ENCODE measurements around the gene PEMT.
A peak's percentile ranks its signal among the peaks of the same experiment; 100 is the strongest.

PEMT gene

DNA sequence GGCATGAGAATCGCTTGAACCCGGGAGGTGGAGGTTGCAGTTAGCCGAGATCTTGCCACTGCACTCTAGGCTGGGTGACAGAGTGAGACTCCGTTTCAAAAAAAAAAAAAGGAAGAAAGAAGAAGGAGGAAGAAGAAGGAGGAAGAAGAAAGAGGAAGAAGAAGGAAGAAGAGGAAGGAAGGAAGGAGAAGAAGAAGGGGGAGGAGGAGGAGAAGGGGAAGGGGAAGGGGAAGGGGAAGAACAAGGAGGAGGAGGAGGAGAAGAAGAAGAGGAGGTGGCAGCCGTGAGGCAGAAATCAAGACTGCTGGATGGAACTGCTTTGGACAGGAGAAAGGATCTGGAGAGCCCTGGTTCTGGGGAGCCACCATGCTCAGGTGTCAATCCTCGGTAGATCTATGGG is 29.7 kb upstream of the PEMT start:
- no peak for DNase-seq (ENCODE audit: low spot score)
- TF ChIP-seq, protein P1, sequence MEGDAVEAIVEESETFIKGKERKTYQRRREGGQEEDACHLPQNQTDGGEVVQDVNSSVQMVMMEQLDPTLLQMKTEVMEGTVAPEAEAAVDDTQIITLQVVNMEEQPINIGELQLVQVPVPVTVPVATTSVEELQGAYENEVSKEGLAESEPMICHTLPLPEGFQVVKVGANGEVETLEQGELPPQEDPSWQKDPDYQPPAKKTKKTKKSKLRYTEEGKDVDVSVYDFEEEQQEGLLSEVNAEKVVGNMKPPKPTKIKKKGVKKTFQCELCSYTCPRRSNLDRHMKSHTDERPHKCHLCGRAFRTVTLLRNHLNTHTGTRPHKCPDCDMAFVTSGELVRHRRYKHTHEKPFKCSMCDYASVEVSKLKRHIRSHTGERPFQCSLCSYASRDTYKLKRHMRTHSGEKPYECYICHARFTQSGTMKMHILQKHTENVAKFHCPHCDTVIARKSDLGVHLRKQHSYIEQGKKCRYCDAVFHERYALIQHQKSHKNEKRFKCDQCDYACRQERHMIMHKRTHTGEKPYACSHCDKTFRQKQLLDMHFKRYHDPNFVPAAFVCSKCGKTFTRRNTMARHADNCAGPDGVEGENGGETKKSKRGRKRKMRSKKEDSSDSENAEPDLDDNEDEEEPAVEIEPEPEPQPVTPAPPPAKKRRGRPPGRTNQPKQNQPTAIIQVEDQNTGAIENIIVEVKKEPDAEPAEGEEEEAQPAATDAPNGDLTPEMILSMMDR (IDR thresholded peaks at IDR 0.05; ENCODE audit: extremely low read depth, insufficient read depth, missing control alignments): no peak

DNA sequence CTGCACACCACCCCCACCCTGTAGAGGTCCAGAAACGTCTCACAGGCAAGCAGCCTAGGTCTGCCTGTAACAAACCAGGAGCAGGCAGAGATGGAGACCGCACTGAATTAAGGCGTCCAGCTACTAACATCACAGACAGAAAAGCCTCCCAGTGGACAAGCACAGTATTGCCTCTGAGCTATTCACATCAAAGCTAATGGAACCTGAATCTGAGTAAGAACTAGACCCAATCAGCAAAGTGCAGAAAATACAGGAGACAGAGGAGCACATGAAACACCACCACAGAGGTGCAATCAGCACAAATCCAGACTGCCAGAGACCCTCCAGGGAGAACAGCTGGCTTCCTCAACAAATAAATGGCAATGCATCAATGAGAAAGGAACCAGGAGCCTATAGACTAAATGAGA is 22.2 kb upstream of the PEMT start:
- TF ChIP-seq, protein P1 (IDR thresholded peaks at IDR 0.05; ENCODE audit: extremely low read depth, insufficient read depth, missing control alignments): peak; percentile 61
- peak; percentile 76 for DNase-seq (ENCODE audit: low spot score)
- in situ Hi-C loops (cut with MboI; ENCODE audit: low pct_unique_long_range_greater_than_20kb, low sequenced_read_pairs, unreplicated experiment): no loop called here

More for the DNA sequence above, 29.7 kb upstream of the PEMT start:
- in situ Hi-C loops (cut with MboI; ENCODE audit: low pct_unique_long_range_greater_than_20kb, low sequenced_read_pairs, unreplicated experiment): no loop called here

DNA sequence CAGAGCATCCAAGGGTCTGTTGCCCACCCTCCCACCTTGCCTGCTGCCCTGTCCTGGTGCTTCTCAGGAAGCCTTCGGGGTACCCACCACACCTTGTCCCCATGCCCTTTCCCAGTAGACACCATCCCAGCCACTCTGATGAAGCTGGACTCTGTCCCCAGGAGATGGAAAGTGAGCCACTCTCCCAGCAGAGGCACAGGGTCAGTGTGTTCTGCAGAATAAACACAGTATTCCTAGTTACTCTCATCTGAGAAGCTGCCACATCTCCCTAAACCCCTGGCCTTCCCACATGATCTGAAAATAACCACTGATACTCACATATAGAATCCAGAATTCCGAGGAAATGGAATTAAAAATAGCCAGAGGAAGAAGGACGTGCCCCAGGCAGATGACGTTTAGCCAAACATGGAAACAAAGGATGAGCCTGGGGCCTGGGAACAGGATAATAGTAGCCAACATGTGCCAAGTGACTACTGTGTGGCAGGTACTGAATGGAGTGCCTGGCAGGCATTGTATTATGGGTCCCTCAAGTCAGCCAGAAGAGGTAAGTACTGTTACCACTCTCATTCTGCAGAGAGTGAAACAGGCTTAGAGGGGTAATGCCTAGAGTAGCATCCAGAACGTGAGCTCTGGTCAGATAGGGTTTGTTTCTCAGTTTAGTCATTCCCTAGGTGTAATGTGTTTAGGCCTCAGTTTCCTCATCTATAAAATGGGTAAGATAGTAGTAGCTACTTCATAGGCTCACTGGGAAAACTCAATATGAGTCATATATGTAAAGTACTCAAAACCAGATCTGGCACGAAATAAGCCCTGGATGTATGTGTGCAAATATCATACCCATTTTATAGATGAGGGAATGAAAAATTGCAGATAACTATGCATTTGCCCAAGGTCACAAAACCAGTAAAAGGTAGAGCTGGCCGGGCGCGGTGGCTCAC is 20.8 kb upstream of the PEMT start:
- in situ Hi-C loops (cut with MboI; ENCODE audit: low pct_unique_long_range_greater_than_20kb, low sequenced_read_pairs, unreplicated experiment): no loop called here
- DNase-seq (ENCODE audit: low spot score): no peak
- TF ChIP-seq, protein P1 (IDR thresholded peaks at IDR 0.05; ENCODE audit: extremely low read depth, insufficient read depth, missing control alignments): no peak

DNA sequence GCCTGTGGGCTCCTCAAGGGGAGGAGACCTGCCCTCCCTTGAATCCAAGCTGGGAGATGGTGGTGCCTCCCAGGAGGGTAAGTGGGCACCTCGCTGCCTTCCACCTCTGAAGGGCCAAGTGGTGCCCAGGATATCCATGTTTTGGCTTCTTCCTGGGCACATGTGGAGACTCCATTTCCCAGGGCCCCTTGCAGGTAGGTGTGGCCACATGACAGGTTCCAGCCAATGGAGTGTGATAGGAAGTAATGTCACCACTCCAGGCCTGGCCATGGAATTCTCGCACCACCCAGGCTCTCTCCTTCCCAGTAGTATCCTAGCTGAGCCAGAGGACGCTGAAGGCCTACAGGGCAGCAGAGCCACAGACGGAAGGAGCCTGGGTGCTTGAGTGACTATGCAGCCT is 17.6 kb upstream of the PEMT start:
- TF ChIP-seq, protein P1 (IDR thresholded peaks at IDR 0.05; ENCODE audit: extremely low read depth, insufficient read depth, missing control alignments): no peak
- no peak for DNase-seq (ENCODE audit: low spot score)
- in situ Hi-C loops (cut with MboI; ENCODE audit: low pct_unique_long_range_greater_than_20kb, low sequenced_read_pairs, unreplicated experiment): no loop called here

DNA sequence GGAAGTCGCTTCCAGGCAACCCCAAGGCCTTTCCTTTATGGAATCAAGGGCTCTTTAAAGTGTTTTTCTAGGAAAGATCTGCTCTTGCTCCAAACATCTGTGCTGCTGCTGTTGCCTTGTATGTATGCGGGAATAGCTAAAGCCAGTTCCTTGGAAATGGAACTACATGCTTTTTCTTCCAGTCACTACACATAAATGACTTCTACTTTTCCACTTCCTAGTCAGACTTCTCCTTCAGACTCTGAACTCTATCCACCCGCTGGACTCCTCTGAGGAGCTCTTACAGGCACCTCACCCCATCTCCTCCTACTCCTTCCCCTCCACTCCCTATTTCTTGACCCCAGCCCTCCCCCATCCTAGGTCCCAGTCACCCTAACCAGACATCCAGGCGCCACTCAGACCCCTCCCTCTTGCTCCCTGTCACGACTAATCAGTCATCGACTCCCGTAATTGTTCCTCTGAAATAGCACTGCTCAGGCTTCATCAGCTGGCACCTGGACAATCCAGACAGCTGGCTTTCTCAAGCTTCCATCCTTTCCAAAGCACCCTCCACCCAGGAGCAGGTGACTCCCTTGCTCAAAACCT is 15.0 kb upstream of the PEMT start:
- TF ChIP-seq, protein P1 (IDR thresholded peaks at IDR 0.05; ENCODE audit: extremely low read depth, insufficient read depth, missing control alignments): no peak
- in situ Hi-C loops (cut with MboI; ENCODE audit: low pct_unique_long_range_greater_than_20kb, low sequenced_read_pairs, unreplicated experiment): no loop called here
- DNase-seq (ENCODE audit: low spot score): no peak

DNA sequence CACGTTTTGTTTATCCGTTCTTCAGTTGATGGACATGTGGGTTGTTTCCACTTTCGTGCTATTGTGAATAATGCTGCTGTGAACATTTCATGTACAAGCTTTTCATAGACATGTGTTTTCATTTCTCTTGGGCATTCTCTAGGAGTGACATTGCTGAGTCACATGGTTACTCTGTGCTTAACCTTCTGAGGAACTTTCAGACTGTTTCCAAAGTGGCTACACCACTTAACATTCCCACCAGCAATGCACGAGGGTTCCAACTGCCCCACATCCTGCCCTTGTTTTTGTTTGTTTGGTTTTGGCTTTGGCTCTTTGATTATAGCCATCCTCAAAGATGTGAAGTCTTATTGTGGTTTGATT is 14.2 kb upstream of the PEMT start:
- TF ChIP-seq, protein P1 (IDR thresholded peaks at IDR 0.05; ENCODE audit: extremely low read depth, insufficient read depth, missing control alignments): no peak
- in situ Hi-C loops (cut with MboI; ENCODE audit: low pct_unique_long_range_greater_than_20kb, low sequenced_read_pairs, unreplicated experiment): no loop called here
- no peak for DNase-seq (ENCODE audit: low spot score)
